NCI-H187 (cell line): ENCODE results near the gene TENM3.
"Not testable (repeated sequence)": the region's sequence is repeated elsewhere in the genome, so short reads cannot be mapped to it uniquely, and the experiment has no call there.

Source experiments
- DNase-seq, 2 experiments: peaks; one replicate each; lab custom pipeline; 2025; lab: John Stamatoyannopoulos, UW

Gene TENM3

GRCh38 chr4:182243204-182243603 is at the start of gene TENM3:
Gene TENM3 (plus strand): TSS chr4:182243402. CDS start chr4:182324021, 80,619 bp downstream.
- DNase-seq: not testable (repeated sequence)

GRCh38 chr4:182194091-182194824 is 48.9 kb upstream of the TENM3 start:
- no peak for DNase-seq

GRCh38 chr4:182197611-182198010 is 45.6 kb upstream of the TENM3 start:
- no peak for DNase-seq

DNA sequence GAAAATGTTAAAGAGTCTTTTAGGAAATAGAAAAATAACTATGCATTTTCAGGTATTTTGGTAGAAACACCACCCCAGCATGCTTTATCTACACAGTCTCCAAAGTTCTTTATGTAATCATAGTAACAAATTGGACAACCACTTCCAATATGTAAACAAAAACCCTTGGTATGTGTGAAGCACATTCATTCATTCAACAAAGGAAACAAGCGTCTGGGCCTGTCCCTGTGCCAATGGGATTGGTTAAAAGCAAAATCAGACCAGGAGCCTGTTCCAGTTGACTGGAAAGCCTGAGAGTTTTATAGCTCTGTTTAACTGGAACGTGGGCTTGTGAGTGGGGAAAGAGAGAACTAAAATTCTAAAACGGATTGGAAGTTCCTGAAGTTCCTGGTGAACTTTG is 41.3 kb upstream of the TENM3 start:
- DNase-seq: no peak

DNA sequence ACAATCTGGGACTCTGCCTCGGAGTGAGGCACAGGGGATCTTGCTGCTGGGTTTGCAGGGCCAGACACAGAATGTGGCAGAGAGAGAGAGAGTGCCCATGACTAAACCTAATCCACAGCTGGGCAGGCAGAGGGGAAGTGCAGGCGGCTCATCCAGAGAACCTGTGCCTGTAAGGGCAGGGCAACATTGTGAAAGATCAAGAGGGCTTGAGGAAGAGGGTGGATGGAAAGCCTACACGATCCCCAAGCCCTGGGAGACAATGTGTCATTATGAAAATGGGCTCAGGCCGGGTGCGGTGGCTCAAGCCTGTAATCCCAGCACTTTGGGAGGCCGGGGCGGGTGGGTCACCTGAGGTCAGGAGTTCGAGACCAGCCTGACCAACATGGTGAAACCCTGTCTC is 40.6 kb upstream of the TENM3 start:
- no peak for DNase-seq

DNA sequence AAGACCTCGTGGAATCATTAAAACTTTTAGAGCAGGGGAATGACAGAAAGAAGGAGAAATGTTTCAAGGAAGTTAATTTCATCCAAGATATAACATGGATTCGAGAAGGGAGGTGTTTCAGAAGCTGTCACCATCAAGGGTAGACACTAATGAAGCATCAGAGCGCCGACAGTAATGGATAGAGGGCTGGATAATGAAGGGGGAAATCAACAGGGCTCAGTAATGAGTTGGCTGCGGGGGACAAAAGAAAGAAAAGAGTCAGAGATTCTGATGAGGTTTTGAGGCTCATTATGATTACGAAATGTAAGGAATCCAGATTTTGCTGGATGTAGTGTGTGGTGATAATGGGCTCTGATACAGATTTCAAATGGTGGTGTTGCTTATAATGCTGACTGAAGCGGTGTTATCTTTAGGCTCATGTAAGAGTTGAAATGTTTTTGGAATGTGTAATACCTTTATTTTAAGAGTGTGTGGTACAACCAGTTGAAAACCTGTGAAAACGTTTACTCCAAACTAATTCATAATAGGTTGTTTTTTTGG is 39.3 kb upstream of the TENM3 start:
- no peak for DNase-seq

GRCh38 chr4:182205306-182205705 is 37.9 kb upstream of the TENM3 start:
- DNase-seq: no peak

- DNase-seq: peak in 1 of 2 experiments; percentile 13
Observed at GRCh38 chr4:182206266-182206665, 36.9 kb upstream of the TENM3 start.

- DNase-seq: no peak
Observed at GRCh38 chr4:182206916-182207315, 36.3 kb upstream of the TENM3 start.

- DNase-seq: no peak
Observed at GRCh38 chr4:182207830-182208396, 35.3 kb upstream of the TENM3 start.

- no peak for DNase-seq
Observed at GRCh38 chr4:182208526-182209050, 34.6 kb upstream of the TENM3 start.

GRCh38 chr4:182212211-182212761 is 30.9 kb upstream of the TENM3 start:
- peak; percentile 24 to 47 for DNase-seq

- no peak for DNase-seq
Observed at GRCh38 chr4:182213004-182213403, 30.2 kb upstream of the TENM3 start.

GRCh38 chr4:182215148-182215547 is 28.1 kb upstream of the TENM3 start:
- DNase-seq: no peak

GRCh38 chr4:182216005-182216404 is 27.2 kb upstream of the TENM3 start:
- DNase-seq: no peak

DNA sequence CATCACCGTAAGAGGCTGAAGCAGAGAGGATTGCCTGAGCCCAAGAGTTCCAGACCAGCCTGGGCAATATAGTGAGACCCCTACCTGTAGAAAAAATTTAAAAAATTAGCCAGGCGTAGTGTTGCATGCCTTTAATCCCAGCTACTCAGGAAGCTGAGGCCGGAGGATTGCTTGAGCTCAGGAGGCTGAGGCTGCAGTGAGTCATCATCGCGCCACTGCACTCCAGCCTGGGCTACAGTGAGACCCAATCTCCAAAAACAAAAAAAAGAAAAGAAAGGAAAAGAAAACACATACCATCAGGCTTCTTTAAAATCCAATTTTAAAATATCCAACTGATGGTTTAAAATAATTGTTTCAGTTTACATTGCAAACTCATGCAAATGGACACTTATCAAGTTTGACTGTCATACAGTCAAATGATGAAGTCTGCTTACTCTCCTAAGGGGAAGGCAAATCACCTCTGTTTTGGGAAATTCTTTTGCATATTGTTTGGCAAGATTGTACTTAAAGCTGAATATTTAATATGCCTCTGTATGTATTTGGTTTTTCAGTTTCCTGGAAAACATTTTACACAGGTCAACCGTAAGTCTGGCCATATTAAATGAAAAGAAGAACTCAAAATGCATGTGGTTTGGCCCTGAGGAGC is 23.7 kb upstream of the TENM3 start:
- DNase-seq: no peak

- no peak for DNase-seq
Observed at GRCh38 chr4:182221987-182222386, 21.2 kb upstream of the TENM3 start.

GRCh38 chr4:182222766-182223165 is 20.4 kb upstream of the TENM3 start:
- DNase-seq: no peak

- DNase-seq: no peak
Observed at GRCh38 chr4:182223708-182224107, 19.5 kb upstream of the TENM3 start.

GRCh38 chr4:182224192-182224850 is 18.9 kb upstream of the TENM3 start:
- DNase-seq: no peak

DNA sequence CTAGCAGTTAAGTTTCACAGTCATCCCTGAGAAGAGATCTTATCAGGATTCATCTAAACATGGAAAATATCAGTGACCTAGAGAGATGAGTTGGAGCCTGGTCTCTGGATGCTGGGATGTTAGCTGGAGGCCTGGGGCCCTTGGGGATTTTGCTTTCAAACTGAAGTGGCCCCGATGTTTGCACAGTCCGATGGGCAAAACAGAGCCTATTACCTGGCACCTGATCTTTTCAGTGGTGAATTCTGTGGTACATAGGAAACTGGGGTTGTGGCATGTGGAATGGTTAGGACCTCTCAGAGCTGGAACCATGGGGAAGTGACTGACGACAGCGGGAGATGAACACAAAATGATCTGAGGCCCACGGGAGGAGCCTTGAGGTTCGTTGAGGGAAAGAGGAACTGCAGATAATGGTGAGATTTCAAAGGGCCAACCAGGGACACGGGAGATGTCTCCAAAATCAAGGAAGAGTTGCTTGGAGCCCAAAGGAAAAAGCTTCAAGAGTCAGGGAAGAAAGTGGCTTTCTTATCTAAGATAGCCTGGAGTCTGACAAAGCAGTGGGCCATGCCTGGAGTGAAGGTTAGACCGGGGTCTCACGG is 17.8 kb upstream of the TENM3 start:
- no peak for DNase-seq

DNA sequence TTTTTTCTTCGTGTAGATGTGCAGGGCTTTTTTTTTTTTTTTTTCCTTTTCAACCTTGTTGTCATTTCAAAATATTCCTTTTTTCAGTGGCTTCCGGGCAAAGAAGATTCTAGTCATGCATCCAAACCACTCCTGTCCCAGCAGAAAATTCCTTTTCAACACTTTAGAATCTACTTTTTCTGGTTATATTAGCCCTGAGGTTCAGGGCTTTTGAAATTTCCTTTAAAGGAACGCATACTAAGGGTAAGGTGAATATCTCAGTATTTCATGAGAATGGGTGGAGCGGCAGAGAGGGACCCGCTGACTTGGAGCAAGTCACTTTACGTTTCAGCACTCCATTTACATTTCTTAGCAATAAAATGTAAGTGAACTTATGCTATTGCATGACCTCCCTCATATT is 15.6 kb upstream of the TENM3 start:
- DNase-seq: no peak
